ENCODE data around the gene GSN. TPM values are rescaled to one million over a fixed set of nuclear protein-coding genes. Genes with fewer than 3 reads are reported as not detected.
A peak's percentile ranks its signal among the peaks of the same experiment; 100 is the strongest.

GSN gene
- total RNA-seq, 4 donors from 2014 or later, result 628 to 986 (median 782) TPM

- Histone ChIP-seq H3K27ac (peak overlapping the region; percentile 7 to 86 (median 71)), H3K4me1 (peaks cover 41 to 73% (median 55%) of the 10 kb centered on the region in 4 donors), H3K4me3 (peak overlapping the region in 1 of 4 donors; percentile 2), H3K9me3 (no peaks in the 10 kb centered on the region), H3K27me3 (no peaks in the 10 kb centered on the region), H3K36me3 (peaks cover 0 to 17% (median 4%) of the 10 kb centered on the region in 4 donors)
- intact Hi-C loops (cut with DNase I; ENCODE audit: low total_unique reads), result no loop called here
- 92 to 100% methylated on average over 1 to 5 of the region's 5 CpGs for WGBS, 2 donors (ENCODE audit: low coverage in 1 of 2)
- no peak for DNase-seq
- in situ Hi-C loops (cut with MboI; ENCODE audit: low pct_ligation_motif_present in 1 of 4, low pct_unique_long_range_greater_than_20kb in 1 of 4, low sequenced_read_pairs in 3 of 4), result loop anchor here in 3 of 4 donors (10.0 to 25.0 kb wide), 2 partner anchors 88 to 90 kb away; partner anchors contain the start of gene RAB14 (in 2 of the 3)
- no peak for TF ChIP-seq CTCF (IDR thresholded peaks at IDR 0.05)
- no peak for TF ChIP-seq EP300 (IDR thresholded peaks at IDR 0.05; ENCODE audit: low read depth)
- no peak for TF ChIP-seq POLR2A (IDR thresholded peaks at IDR 0.05)
- TF ChIP-seq POLR2AphosphoS5 (IDR thresholded peaks at IDR 0.05), result no peak
These were observed 34.4 kb downstream of the GSN start for GRCh38 chr9:121302341-121302740.

GRCh38 chr9:121302786-121303185, 34.8 kb downstream of the GSN start:
- H3K9me3 ChIP-seq, result no peaks in the 10 kb centered on the region
- no peaks in the 10 kb centered on the region for H3K27me3 ChIP-seq
- peak overlapping the region; percentile 38 to 86 (median 71) for H3K27ac ChIP-seq
- no peak for DNase-seq
- no peak overlapping the region for H3K4me3 ChIP-seq
- in situ Hi-C loops (cut with MboI; ENCODE audit: low pct_ligation_motif_present in 1 of 4, low pct_unique_long_range_greater_than_20kb in 1 of 4, low sequenced_read_pairs in 3 of 4), result loop anchor here in 3 of 4 donors (10.0 to 25.0 kb wide), 2 partner anchors 88 to 90 kb away; partner anchors contain the start of gene RAB14 (in 2 of the 3)
- 96% methylated on average over 13 of the region's 13 CpGs; no CpG with 5 or more reads in 1 of the 2 donors for WGBS, 2 donors (ENCODE audit: low coverage in 1 of 2)
- intact Hi-C loops (cut with DNase I; ENCODE audit: low total_unique reads), result no loop called here
- H3K4me1 ChIP-seq, result peaks cover 36 to 69% (median 52%) of the 10 kb centered on the region in 4 donors
- TF ChIP-seq POLR2AphosphoS5 (IDR thresholded peaks at IDR 0.05), result no peak
- TF ChIP-seq EP300 (IDR thresholded peaks at IDR 0.05; ENCODE audit: low read depth), result no peak
- TF ChIP-seq POLR2A (IDR thresholded peaks at IDR 0.05), result no peak
- no peak for TF ChIP-seq CTCF (IDR thresholded peaks at IDR 0.05)
- peaks cover 0 to 18% (median 5%) of the 10 kb centered on the region in 4 donors for H3K36me3 ChIP-seq

- H3K4me1 ChIP-seq, result peaks cover 27 to 59% (median 43%) of the 10 kb centered on the region in 4 donors
- WGBS, 2 donors (ENCODE audit: low coverage in 1 of 2), result 86% methylated on average over 3 of the region's 3 CpGs; no CpG with 5 or more reads in 1 of the 2 donors
- H3K36me3 ChIP-seq, result peaks cover 0 to 26% (median 9%) of the 10 kb centered on the region in 4 donors
- in situ Hi-C loops (cut with MboI; ENCODE audit: low pct_ligation_motif_present in 1 of 4, low pct_unique_long_range_greater_than_20kb in 1 of 4, low sequenced_read_pairs in 3 of 4) (loop anchor here in 3 of 4 donors (10.0 to 25.0 kb wide), 2 partner anchors 89 to 91 kb away; partner anchors contain the start of gene RAB14 (in 2 of the 3)), intact Hi-C loops (cut with DNase I; ENCODE audit: low total_unique reads) (no loop called here)
- TF ChIP-seq CTCF (IDR thresholded peaks at IDR 0.05) (no peak), POLR2A (IDR thresholded peaks at IDR 0.05) (no peak), EP300 (IDR thresholded peaks at IDR 0.05; ENCODE audit: low read depth) (no peak), POLR2AphosphoS5 (IDR thresholded peaks at IDR 0.05) (peak in 1 of 3 donors; percentile 34)
- peak; percentile 61 for DNase-seq
- H3K4me3 ChIP-seq, result no peak overlapping the region
- H3K27me3 ChIP-seq, result no peaks in the 10 kb centered on the region
- H3K9me3 ChIP-seq, result no peaks in the 10 kb centered on the region
- peak overlapping the region; percentile 38 to 86 (median 71) for H3K27ac ChIP-seq
These were observed 35.8 kb downstream of the GSN start for GRCh38 chr9:121303456-121304451.

- no peaks in the 10 kb centered on the region for H3K9me3 ChIP-seq
- no peak for DNase-seq
- in situ Hi-C loops (cut with MboI; ENCODE audit: low pct_ligation_motif_present in 1 of 4, low pct_unique_long_range_greater_than_20kb in 1 of 4, low sequenced_read_pairs in 3 of 4), result loop anchor here in 3 of 4 donors (10.0 to 25.0 kb wide), 2 partner anchors 90 to 92 kb away; partner anchors contain the start of gene RAB14 (in 2 of the 3)
- intact Hi-C loops (cut with DNase I; ENCODE audit: low total_unique reads), result no loop called here
- peaks cover 0 to 29% (median 9%) of the 10 kb centered on the region in 4 donors for H3K36me3 ChIP-seq
- H3K27ac ChIP-seq, result peak overlapping the region; percentile 29 to 86 (median 71)
- no peaks in the 10 kb centered on the region for H3K27me3 ChIP-seq
- 92% methylated on average over 1 of the region's 1 CpG; no CpG with 5 or more reads in 1 of the 2 donors for WGBS, 2 donors (ENCODE audit: low coverage in 1 of 2)
- TF ChIP-seq POLR2AphosphoS5 (IDR thresholded peaks at IDR 0.05), result no peak
- no peak overlapping the region for H3K4me3 ChIP-seq
- H3K4me1 ChIP-seq, result peaks cover 21 to 51% (median 35%) of the 10 kb centered on the region in 4 donors
These were observed 36.7 kb downstream of the GSN start for GRCh38 chr9:121304707-121305106.

All from transverse colon (tissue), 4 donors.